Upper lobe of left lung (tissue), 4 donors: Measurements from ENCODE around the gene FEZ2.

Source experiments
- EP300 ChIP-seq, 4 donors: sonication (generic); formaldehyde crosslinking; IDR thresholded peaks; one replicate each; pipeline ENCODE4 v1.5.1; 2017; ENCODE audit warnings: antibody characterized with exemption in 4 of 4, control low read depth in 2 of 4
- POLR2A ChIP-seq, 4 donors: fragments of 450-650 bp; IDR thresholded peaks; one replicate each; pipeline ENCODE4 v1.5.1; 2016 to 2017; ENCODE audit warnings: antibody characterized with exemption in 4 of 4, mild to moderate bottlenecking in 2 of 4
- POLR2AphosphoS5 ChIP-seq, 2 donors: sonication (generic); formaldehyde crosslinking; IDR thresholded peaks; one replicate each; pipeline ENCODE4 v1.5.1; 2017; ENCODE audit warnings: antibody characterized with exemption in 2 of 2
- TF ChIP-seq, protein P1 (sequence below), 6 experiments: fragments of 450-650 bp in 4 of 6; fragments of 200-600 bp in 2 of 6; sonication (generic) in 2 of 6; IDR thresholded peaks; one replicate each; pipeline ENCODE4 v1.5.1; 2016 to 2019; ENCODE audit warnings: antibody characterized with exemption in 6 of 6

DNA sequence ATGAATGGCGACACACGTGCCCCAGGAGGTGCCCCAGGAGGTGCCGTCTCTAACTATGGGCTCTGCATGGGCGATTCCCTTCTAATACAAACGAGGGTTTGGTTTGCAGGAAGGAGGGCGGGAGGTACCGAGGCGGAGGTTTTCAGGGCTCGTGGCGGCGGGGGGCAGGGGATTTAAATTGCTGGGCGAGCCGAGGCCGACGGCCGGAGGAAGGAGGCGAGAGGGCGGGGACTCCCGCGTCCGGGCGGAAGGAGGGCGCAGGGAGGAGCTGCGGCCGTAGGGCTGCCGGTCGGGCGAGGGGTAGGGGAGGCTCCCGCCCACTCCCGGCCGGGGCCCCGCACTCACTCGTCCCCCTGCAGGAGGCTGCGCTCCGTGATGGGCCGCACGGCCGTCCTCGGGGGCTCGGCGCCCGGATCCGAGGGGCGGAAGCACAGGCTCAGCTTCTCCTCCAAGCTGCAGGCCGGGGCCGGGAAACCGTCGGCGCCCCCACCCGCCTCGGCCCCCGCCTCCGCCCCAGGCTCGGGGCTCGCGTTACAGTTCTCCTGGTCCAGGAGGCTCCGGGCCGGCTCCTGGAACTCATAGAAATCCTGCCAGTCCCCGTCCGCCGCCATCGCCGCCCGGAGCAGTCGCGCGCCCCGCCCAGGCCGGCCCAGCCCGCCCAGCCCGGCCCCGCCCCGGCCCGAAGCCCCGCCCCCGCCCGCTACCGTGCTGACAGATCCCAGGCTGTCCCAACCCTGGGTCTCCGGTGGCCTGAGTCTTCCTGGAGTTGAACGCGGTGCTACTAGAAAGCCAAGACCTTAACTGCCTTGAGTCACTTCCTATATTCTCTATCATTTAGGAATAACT is at the start of gene FEZ2:
- TF ChIP-seq, protein P1, sequence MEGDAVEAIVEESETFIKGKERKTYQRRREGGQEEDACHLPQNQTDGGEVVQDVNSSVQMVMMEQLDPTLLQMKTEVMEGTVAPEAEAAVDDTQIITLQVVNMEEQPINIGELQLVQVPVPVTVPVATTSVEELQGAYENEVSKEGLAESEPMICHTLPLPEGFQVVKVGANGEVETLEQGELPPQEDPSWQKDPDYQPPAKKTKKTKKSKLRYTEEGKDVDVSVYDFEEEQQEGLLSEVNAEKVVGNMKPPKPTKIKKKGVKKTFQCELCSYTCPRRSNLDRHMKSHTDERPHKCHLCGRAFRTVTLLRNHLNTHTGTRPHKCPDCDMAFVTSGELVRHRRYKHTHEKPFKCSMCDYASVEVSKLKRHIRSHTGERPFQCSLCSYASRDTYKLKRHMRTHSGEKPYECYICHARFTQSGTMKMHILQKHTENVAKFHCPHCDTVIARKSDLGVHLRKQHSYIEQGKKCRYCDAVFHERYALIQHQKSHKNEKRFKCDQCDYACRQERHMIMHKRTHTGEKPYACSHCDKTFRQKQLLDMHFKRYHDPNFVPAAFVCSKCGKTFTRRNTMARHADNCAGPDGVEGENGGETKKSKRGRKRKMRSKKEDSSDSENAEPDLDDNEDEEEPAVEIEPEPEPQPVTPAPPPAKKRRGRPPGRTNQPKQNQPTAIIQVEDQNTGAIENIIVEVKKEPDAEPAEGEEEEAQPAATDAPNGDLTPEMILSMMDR (IDR thresholded peaks at IDR 0.05), result peak in 1 of 6 experiments; percentile 10
- TF ChIP-seq EP300 (IDR thresholded peaks at IDR 0.05) (no peak), POLR2A (IDR thresholded peaks at IDR 0.05) (peak in 2 of 4 donors; percentile 33 to 63), POLR2AphosphoS5 (IDR thresholded peaks at IDR 0.05) (peak in 1 of 2 donors; percentile 15)
